Fibroblast of mammary gland (primary cell): ENCODE measurements around the gene FAM181A.

ENCODE experiments used
- DNase-seq: peaks from one replicate; pipeline ENCODE4 v3.0.0-alpha.2; 2010; ENCODE audit warnings: low read depth
- H3K4me3 ChIP-seq: 2 replicates; pipeline ENCODE4 v1.5.1; 2011; ENCODE audit warnings: low read depth, mild to moderate bottlenecking, low read length, moderate library complexity; ENCODE audit not compliant: control insufficient read depth
- TF ChIP-seq, protein P1 (sequence below): conservative IDR thresholded peaks from 2 replicates; pipeline ENCODE4 v1.5.1; 2011; ENCODE audit warnings: low read depth, low read length, inconsistent platforms; ENCODE audit not compliant: control insufficient read depth, insufficient read depth

FAM181A gene

DNA sequence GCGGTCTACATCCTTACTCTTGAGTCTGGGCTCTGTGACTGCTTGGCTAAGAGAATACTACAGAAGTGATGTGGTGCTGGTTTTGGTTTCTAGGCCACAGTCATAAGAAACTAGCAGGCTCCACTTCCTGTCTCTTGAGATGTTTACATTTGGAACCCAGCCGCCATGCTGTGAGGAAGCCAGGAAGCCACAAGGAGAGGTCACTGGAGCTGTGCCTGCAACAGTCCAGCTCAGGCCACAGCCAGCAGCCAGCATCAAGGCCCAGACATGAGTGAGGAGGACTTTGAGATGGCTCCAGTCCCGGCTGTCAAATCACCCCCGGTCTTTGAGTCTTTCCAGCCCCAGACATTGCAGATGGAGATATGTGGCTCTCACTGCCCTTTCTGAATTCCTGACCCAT is 12.9 kb upstream of the FAM181A start:
- H3K4me3 ChIP-seq: no peak overlapping the region
- no peak for DNase-seq
- TF ChIP-seq, protein P1, sequence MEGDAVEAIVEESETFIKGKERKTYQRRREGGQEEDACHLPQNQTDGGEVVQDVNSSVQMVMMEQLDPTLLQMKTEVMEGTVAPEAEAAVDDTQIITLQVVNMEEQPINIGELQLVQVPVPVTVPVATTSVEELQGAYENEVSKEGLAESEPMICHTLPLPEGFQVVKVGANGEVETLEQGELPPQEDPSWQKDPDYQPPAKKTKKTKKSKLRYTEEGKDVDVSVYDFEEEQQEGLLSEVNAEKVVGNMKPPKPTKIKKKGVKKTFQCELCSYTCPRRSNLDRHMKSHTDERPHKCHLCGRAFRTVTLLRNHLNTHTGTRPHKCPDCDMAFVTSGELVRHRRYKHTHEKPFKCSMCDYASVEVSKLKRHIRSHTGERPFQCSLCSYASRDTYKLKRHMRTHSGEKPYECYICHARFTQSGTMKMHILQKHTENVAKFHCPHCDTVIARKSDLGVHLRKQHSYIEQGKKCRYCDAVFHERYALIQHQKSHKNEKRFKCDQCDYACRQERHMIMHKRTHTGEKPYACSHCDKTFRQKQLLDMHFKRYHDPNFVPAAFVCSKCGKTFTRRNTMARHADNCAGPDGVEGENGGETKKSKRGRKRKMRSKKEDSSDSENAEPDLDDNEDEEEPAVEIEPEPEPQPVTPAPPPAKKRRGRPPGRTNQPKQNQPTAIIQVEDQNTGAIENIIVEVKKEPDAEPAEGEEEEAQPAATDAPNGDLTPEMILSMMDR: no peak

DNA sequence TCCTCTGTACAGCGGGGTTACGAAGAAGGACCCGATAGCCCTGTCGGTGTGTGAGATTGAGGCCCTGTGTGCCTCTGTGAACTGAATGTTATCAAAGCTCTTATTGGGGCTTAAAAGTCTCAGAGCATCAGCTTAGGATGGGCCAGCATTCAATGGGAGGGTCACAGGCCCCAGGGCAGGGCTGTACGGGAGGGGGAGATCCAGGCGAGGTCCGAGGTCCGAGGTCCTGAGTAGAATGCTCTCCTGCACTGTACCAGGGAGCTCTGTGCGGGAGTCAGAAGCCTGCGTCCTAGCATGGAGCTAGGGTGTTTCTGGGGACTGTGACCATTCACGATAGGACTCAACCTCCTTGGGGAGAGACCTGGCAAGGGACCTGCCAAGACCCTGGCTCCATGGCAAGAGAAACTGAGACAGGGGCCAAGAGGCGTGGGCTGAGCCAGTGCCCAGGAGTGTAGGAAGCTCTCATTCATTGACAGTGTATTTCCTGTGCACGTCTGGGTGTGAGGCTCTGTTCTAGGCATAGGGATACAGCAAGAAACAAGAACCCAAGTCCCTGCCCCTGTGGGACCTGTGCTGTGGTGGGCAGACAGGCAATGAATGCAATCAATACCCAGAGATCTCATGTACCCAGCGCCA is 12.0 kb upstream of the FAM181A start:
- DNase-seq: no peak
- TF ChIP-seq, protein P1: no peak
- H3K4me3 ChIP-seq: no peak overlapping the region

DNA sequence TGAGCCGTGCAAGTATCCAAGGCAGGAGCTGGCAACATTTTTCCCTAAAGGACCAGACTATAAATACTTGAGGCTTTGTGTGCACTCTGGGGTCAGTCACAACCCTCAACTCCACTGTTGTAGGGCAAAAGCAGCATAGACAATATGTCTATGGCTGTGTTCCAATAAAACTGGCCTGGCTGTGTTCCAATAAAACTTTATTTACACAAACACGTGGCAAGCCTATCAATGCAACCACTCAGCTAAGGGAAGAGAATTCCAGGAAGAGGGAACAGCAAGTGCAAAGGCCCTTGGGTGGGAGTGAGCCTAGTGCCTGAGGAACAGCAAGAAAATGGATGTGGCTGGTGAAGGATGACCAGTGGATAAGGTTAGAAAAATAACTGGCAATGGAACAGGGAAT is 11.3 kb upstream of the FAM181A start:
- TF ChIP-seq, protein P1: no peak
- no peak overlapping the region for H3K4me3 ChIP-seq
- no peak for DNase-seq

DNA sequence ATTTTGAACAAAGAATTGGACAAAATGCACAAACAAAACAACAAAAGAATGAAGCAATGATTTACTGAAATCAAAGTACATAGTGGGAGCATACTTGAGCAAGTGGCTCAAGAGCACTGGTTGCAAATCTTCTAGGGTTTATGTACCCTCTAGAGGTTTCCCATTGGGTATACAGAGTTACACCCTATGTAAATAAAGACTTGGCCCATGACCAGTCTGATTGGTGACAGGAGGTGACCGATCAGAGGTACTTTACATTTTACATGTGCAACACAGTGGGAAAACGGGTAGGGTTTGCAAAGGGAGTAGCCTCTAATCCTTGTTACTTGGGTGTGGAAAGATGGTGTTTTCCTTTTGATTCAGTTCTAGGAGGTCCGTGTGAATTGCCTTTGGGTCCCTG is 10.6 kb upstream of the FAM181A start:
- no peak for DNase-seq
- TF ChIP-seq, protein P1: no peak
- H3K4me3 ChIP-seq: no peak overlapping the region

DNA sequence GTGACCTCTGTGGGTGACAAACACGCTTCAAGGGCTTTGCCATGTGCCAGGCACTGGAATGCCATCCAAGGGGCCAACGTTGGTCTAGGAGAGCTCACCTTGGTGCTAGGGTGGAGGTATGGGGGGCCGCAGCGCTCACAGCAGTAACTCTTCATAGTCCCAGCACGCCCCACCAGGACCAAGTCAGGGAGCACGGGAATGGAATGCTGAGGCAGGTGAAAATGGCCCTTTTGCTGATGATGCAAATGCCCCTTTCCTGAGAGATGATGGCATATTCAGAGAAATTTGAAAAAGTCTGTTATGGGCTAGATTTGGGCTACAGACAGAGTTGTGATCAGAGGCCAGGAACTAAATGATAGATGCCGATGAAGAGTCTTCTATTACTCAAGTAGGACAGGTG is 10.0 kb upstream of the FAM181A start:
- no peak overlapping the region for H3K4me3 ChIP-seq
- no peak for DNase-seq
- TF ChIP-seq, protein P1: no peak

DNA sequence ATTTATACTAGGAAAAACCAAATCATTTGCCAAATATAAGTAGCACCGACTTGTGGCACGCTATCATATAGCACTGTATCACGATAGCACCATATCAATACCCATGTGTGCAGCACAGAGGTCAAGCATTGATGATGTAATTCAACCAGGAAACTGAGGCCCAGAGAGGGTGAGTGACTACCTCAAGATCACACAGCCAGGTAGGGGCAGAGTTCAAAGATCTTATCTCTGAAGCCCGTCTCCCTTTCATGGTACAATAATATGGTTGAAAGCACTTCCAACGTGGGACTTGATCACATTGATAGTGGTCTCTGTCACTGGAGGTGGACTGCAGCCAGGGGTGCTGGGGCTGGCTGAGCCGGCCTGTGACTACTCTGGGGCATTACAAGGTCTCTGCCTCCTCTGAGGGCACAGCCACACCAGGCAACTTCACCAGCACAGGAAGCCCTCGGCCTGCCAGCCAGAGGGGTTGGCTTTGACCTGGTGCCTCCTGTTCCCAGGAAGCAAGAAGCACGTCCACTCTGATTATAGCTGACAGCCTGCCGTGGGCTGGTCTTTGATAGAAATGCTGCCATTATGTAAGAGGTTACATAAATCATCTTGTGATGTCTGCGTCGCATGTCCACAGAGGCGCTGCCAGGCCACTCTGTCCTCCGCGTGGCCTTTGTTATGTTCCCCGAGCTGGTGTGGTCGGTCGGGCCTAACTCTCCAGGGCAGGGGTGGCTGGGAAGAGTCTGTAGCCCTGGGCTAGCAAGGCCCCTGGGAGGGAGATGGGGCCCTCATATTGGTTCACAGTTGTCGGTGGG is 5.9 kb upstream of the FAM181A start:
- no peak for DNase-seq
- TF ChIP-seq, protein P1: no peak
- H3K4me3 ChIP-seq: no peak overlapping the region
